Astrocyte of the cerebellum (primary cell): ENCODE data around the gene IRS2.

Experiments
- DNase-seq: peaks from one replicate; pipeline ENCODE4 v3.0.0-alpha.2; 2011; ENCODE audit warnings: low read depth
- H3K4me3 ChIP-seq: 2 replicates; pipeline ENCODE4 v1.5.1; 2011; ENCODE audit warnings: mild to moderate bottlenecking, low read depth, low read length, moderate library complexity
- in situ Hi-C: cut with HindIII; loops from 2 replicates; pipeline ENCODE4 v1.10.0; 2017; ENCODE audit warnings: low sequenced_read_pairs
- TF ChIP-seq, protein P1 (sequence below): IDR thresholded peaks from 2 replicates; pipeline ENCODE4 v1.5.1; 2012; ENCODE audit warnings: low read length, low read depth, moderate library complexity, mild to moderate bottlenecking; ENCODE audit errors: missing control alignments

The IRS2 gene

DNA sequence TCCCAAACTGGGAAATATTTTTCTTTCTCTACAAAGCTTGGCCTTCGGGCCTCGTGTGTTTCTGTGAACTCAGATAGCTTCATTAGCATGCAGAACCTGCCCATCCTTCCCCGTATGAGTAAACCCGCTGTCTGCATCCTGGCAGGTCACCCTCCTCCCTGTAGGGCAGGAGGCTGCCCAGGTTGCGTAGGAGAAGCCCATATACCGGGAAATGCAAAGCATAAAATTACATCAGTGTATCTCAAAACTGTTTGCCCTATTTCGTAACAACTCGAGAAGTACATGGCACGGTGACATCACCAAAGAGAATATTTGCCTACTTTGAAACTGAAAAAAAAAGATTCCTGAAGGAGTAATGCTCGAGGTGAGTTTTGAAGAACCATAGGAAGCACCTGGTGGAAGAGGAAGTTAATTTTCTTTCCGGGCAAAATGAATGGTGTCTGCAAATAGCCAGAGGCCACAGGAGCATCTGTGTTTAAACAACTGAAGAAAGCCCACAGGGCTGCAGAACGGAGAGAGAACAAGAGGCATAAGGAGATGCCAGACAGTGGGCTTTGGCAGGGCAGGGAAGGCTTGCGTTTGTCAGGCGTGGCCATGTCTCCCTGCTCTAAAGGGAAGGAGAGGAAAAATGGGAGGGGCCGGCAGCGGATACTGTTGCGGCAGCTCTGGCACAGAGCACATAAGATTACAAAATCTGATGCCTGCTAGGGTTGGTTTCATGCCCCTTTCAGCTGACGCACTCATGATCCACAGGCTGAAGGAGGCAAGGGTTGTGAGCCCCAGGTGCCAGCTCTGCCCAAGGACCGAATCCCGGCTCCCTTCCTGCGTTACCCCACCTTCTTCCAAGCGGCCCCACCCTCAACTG, 81.4 kb downstream of the IRS2 start:
- no peak overlapping the region for H3K4me3 ChIP-seq
- TF ChIP-seq, protein P1, sequence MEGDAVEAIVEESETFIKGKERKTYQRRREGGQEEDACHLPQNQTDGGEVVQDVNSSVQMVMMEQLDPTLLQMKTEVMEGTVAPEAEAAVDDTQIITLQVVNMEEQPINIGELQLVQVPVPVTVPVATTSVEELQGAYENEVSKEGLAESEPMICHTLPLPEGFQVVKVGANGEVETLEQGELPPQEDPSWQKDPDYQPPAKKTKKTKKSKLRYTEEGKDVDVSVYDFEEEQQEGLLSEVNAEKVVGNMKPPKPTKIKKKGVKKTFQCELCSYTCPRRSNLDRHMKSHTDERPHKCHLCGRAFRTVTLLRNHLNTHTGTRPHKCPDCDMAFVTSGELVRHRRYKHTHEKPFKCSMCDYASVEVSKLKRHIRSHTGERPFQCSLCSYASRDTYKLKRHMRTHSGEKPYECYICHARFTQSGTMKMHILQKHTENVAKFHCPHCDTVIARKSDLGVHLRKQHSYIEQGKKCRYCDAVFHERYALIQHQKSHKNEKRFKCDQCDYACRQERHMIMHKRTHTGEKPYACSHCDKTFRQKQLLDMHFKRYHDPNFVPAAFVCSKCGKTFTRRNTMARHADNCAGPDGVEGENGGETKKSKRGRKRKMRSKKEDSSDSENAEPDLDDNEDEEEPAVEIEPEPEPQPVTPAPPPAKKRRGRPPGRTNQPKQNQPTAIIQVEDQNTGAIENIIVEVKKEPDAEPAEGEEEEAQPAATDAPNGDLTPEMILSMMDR = no peak
- no peak for DNase-seq
- in situ Hi-C loops = no loop called here

DNA sequence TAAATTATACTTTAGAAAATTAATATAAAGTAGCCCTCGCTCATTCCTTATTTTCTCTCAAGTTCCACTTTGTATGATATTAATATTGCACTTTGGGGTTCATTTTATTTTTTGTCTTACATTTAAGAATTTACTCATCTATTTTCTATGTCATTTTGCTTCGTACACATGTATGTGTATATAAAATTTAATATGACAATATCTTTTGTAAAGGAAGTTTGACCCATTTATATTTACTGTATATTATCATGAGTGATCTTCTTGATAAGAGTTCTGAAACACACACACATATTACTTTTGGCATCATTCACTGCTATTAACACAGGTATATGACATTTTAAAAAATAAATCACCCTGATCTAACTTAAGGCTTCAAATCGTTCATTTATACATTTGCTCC, 83.1 kb downstream of the IRS2 start:
- H3K4me3 ChIP-seq = no peak overlapping the region
- TF ChIP-seq, protein P1 = no peak
- DNase-seq = no peak
- in situ Hi-C loops = no loop called here
